Measurements from ENCODE around the gene TEAD1. TPM values are rescaled to one million over a fixed set of nuclear protein-coding genes. Genes with fewer than 3 reads are reported as not detected.

Gene TEAD1
- polyA plus RNA-seq, 1 donor from 2014 or later, result 12.2 TPM

DNA sequence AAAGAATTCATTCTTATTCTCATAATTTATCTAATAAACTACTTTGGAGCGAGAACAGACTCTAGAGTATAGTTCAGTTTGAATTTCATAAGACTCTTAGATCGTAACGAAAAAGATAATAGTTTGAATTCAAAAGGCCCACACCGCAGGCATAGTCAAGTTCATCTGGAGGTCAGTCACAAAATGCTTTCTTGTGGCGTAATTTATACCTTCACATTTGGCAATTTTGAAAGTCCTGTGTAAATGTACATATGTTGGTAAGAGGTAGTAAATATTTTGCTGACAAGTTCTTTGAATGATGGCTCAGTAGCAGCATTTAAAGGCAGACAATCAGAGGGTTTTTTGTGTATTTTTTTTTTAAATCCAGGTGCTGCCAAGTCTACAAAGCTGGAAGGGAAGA lies 88.1 kb downstream of the TEAD1 start:
- TF ChIP-seq RAD21 (conservative IDR thresholded peaks at IDR 0.05), result no peak
- TF ChIP-seq POLR2AphosphoS5 (IDR thresholded peaks at IDR 0.05), result no peak
- TF ChIP-seq, protein P1, sequence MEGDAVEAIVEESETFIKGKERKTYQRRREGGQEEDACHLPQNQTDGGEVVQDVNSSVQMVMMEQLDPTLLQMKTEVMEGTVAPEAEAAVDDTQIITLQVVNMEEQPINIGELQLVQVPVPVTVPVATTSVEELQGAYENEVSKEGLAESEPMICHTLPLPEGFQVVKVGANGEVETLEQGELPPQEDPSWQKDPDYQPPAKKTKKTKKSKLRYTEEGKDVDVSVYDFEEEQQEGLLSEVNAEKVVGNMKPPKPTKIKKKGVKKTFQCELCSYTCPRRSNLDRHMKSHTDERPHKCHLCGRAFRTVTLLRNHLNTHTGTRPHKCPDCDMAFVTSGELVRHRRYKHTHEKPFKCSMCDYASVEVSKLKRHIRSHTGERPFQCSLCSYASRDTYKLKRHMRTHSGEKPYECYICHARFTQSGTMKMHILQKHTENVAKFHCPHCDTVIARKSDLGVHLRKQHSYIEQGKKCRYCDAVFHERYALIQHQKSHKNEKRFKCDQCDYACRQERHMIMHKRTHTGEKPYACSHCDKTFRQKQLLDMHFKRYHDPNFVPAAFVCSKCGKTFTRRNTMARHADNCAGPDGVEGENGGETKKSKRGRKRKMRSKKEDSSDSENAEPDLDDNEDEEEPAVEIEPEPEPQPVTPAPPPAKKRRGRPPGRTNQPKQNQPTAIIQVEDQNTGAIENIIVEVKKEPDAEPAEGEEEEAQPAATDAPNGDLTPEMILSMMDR (IDR thresholded peaks at IDR 0.05; ENCODE audit: poor library complexity, severe bottlenecking), result no peak
- TF ChIP-seq EZH2 (IDR thresholded peaks at IDR 0.05; ENCODE audit: borderline replicate concordance, insufficient read depth, low read length, poor library complexity, severe bottlenecking), result no peak
- no peak for TF ChIP-seq EP300 (conservative IDR thresholded peaks at IDR 0.05; ENCODE audit: poor library complexity, severe bottlenecking)
- no peak for TF ChIP-seq MXI1 (conservative IDR thresholded peaks at IDR 0.05; ENCODE audit: poor library complexity, severe bottlenecking)
- no peak for TF ChIP-seq SMC3 (conservative IDR thresholded peaks at IDR 0.05; ENCODE audit: poor library complexity)
- TF ChIP-seq TAF1 (IDR thresholded peaks at IDR 0.05; ENCODE audit: low read depth), result no peak
- TF ChIP-seq, protein P2, sequence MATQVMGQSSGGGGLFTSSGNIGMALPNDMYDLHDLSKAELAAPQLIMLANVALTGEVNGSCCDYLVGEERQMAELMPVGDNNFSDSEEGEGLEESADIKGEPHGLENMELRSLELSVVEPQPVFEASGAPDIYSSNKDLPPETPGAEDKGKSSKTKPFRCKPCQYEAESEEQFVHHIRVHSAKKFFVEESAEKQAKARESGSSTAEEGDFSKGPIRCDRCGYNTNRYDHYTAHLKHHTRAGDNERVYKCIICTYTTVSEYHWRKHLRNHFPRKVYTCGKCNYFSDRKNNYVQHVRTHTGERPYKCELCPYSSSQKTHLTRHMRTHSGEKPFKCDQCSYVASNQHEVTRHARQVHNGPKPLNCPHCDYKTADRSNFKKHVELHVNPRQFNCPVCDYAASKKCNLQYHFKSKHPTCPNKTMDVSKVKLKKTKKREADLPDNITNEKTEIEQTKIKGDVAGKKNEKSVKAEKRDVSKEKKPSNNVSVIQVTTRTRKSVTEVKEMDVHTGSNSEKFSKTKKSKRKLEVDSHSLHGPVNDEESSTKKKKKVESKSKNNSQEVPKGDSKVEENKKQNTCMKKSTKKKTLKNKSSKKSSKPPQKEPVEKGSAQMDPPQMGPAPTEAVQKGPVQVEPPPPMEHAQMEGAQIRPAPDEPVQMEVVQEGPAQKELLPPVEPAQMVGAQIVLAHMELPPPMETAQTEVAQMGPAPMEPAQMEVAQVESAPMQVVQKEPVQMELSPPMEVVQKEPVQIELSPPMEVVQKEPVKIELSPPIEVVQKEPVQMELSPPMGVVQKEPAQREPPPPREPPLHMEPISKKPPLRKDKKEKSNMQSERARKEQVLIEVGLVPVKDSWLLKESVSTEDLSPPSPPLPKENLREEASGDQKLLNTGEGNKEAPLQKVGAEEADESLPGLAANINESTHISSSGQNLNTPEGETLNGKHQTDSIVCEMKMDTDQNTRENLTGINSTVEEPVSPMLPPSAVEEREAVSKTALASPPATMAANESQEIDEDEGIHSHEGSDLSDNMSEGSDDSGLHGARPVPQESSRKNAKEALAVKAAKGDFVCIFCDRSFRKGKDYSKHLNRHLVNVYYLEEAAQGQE (IDR thresholded peaks at IDR 0.05; ENCODE audit: borderline replicate concordance), result no peak
- Histone ChIP-seq H3K4me3 (ENCODE audit: low read length) (no peak overlapping the region), H3K9me3 (ENCODE audit: low read length) (no peaks in the 10 kb centered on the region), H3K27ac (ENCODE audit: low read length) (no peak overlapping the region), H3K36me3 (ENCODE audit: insufficient read depth, low read length) (no peaks in the 10 kb centered on the region), H4K20me1 (ENCODE audit: insufficient read depth) (no peaks in the 10 kb centered on the region), H3K9me2 (ENCODE audit: insufficient read depth, low read length) (no peaks in the 10 kb centered on the region), H3K79me2 (replicated peaks; ENCODE audit: insufficient read depth, low read length) (peaks cover 36% of the 10 kb centered on the region), H3F3A (ENCODE audit: insufficient read depth, low read length, poor library complexity, severe bottlenecking) (no peaks in the 10 kb centered on the region), H2AFZ (ENCODE audit: low read depth, low read length) (no peak overlapping the region), H3K4me2 (ENCODE audit: low read length) (no peak overlapping the region), H3K9ac (ENCODE audit: low read length) (no peak overlapping the region), H3K27me3 (ENCODE audit: insufficient read depth, low read depth, low read length) (no peaks in the 10 kb centered on the region)

DNA sequence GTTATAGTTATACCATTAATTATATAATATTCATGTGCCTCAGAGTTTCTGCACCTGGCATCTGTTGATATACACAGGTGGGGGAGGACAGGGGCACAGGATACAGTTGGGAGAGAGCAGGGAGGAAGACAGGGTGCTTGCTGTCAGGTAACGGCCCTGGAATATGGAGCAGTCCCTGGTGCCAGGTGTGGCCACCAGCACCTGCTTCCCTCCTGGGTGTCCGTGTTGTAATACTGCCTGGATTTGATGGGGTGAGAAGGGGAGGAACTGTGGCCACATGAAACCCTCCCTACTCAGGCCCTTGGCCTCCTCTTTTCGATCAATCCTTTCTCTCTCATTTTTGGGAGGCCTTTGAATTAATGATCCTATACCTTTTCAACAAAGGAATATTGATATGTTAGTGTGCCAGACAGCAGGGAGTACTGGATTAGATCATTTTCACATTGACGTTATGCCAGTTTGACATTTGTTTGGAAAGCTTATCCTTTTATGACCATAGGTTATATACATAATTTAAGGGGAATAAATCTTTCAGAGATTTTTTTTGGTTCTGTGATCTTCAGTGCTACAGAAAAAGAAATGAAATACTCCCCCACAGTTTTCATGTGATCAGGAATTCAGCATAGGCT lies 88.6 kb downstream of the TEAD1 start:
- TF ChIP-seq EP300 (conservative IDR thresholded peaks at IDR 0.05; ENCODE audit: poor library complexity, severe bottlenecking) (no peak), POLR2AphosphoS5 (IDR thresholded peaks at IDR 0.05) (no peak), TAF1 (IDR thresholded peaks at IDR 0.05; ENCODE audit: low read depth) (no peak)
- H3K9ac ChIP-seq (ENCODE audit: low read length), result no peak overlapping the region
- H2AFZ ChIP-seq (ENCODE audit: low read depth, low read length), result no peak overlapping the region
- no peaks in the 10 kb centered on the region for H3K36me3 ChIP-seq (ENCODE audit: insufficient read depth, low read length)
- no peak overlapping the region for H3K4me3 ChIP-seq (ENCODE audit: low read length)
- no peaks in the 10 kb centered on the region for H3K9me2 ChIP-seq (ENCODE audit: insufficient read depth, low read length)
- no peaks in the 10 kb centered on the region for H3K27me3 ChIP-seq (ENCODE audit: insufficient read depth, low read depth, low read length)
- H3K9me3 ChIP-seq (ENCODE audit: low read length), result no peaks in the 10 kb centered on the region
- H3K27ac ChIP-seq (ENCODE audit: low read length), result no peak overlapping the region
- H4K20me1 ChIP-seq (ENCODE audit: insufficient read depth), result no peaks in the 10 kb centered on the region
- H3F3A ChIP-seq (ENCODE audit: insufficient read depth, low read length, poor library complexity, severe bottlenecking), result no peaks in the 10 kb centered on the region
- H3K4me2 ChIP-seq (ENCODE audit: low read length), result no peak overlapping the region
- H3K79me2 ChIP-seq (replicated peaks; ENCODE audit: insufficient read depth, low read length), result peaks cover 36% of the 10 kb centered on the region

Data from neural cell (in vitro differentiated cells).